Nephron (organoid): ENCODE data around the gene ZNF362.

Experiments
- H3K27ac Mint-ChIP-seq, 3 experiments: 2 replicates each; pipeline ENCODE4 v1.8.0; 2020; ENCODE audit warnings: mixed read lengths in 3 of 3, mild to moderate bottlenecking in 2 of 3, moderate library complexity in 1 of 3
- H3K27me3 Mint-ChIP-seq: 2 replicates; pipeline ENCODE4 v1.8.0; 2021; ENCODE audit warnings: low read depth, mild to moderate bottlenecking, moderate library complexity, mixed read lengths
- H3K36me3 Mint-ChIP-seq: 2 replicates; pipeline ENCODE4 v1.8.0; 2020; ENCODE audit warnings: low read depth, mixed read lengths
- H3K4me1 Mint-ChIP-seq: 2 replicates; pipeline ENCODE4 v1.8.0; 2020; ENCODE audit warnings: mixed read lengths
- H3K4me3 Mint-ChIP-seq, 3 experiments: 2 replicates each; pipeline ENCODE4 v1.8.0; 2020; ENCODE audit warnings: mild to moderate bottlenecking in 3 of 3, mixed read lengths in 3 of 3, moderate library complexity in 2 of 3
- H3K9me3 Mint-ChIP-seq: 2 replicates; pipeline ENCODE4 v1.8.0; 2020; ENCODE audit warnings: mixed read lengths
- TF ChIP-seq, protein P1 (sequence below), 3 experiments: fragments of 200-600 bp; sonication (generic); IDR thresholded peaks; one replicate each; pipeline ENCODE4 v1.5.0; 2021; ENCODE audit warnings: antibody characterized with exemption in 3 of 3; ENCODE audit not compliant: unreplicated experiment in 3 of 3

The ZNF362 gene

GRCh38 chr1:33301273-33301984, 45.1 kb downstream of the ZNF362 start:
- Mint-ChIP-seq H3K4me3 (no peak overlapping the region), H3K4me1 (peaks cover 41% of the 10 kb centered on the region), H3K36me3 (peaks cover 69% of the 10 kb centered on the region), H3K27ac (peak overlapping the region; percentile 74 to 95 (median 85)), H3K27me3 (no peaks in the 10 kb centered on the region), H3K9me3 (no peaks in the 10 kb centered on the region)
- TF ChIP-seq, protein P1, sequence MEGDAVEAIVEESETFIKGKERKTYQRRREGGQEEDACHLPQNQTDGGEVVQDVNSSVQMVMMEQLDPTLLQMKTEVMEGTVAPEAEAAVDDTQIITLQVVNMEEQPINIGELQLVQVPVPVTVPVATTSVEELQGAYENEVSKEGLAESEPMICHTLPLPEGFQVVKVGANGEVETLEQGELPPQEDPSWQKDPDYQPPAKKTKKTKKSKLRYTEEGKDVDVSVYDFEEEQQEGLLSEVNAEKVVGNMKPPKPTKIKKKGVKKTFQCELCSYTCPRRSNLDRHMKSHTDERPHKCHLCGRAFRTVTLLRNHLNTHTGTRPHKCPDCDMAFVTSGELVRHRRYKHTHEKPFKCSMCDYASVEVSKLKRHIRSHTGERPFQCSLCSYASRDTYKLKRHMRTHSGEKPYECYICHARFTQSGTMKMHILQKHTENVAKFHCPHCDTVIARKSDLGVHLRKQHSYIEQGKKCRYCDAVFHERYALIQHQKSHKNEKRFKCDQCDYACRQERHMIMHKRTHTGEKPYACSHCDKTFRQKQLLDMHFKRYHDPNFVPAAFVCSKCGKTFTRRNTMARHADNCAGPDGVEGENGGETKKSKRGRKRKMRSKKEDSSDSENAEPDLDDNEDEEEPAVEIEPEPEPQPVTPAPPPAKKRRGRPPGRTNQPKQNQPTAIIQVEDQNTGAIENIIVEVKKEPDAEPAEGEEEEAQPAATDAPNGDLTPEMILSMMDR (IDR thresholded peaks at IDR 0.05; ENCODE audit: unreplicated experiment in 3 of 3), result no peak

GRCh38 chr1:33302325-33302724, 46.0 kb downstream of the ZNF362 start:
- Mint-ChIP-seq H3K4me3 (no peak overlapping the region), H3K27ac (peak overlapping the region in 2 of 3 experiments; percentile 25 to 95)

GRCh38 chr1:33305016-33305415, 48.7 kb downstream of the ZNF362 start:
- no peaks in the 10 kb centered on the region for H3K9me3 Mint-ChIP-seq
- TF ChIP-seq, protein P1 (IDR thresholded peaks at IDR 0.05; ENCODE audit: unreplicated experiment in 3 of 3), result no peak
- peaks cover 40% of the 10 kb centered on the region for H3K4me1 Mint-ChIP-seq
- no peaks in the 10 kb centered on the region for H3K27me3 Mint-ChIP-seq
- peaks cover 40% of the 10 kb centered on the region for H3K36me3 Mint-ChIP-seq
- no peak overlapping the region for H3K4me3 Mint-ChIP-seq
- H3K27ac Mint-ChIP-seq, result peak overlapping the region in 1 of 3 experiments; percentile 59

More at GRCh38 chr1:33302325-33302724, 46.0 kb downstream of the ZNF362 start:
- Mint-ChIP-seq H3K27me3 (no peaks in the 10 kb centered on the region), H3K4me1 (peaks cover 41% of the 10 kb centered on the region), H3K9me3 (no peaks in the 10 kb centered on the region), H3K36me3 (peaks cover 60% of the 10 kb centered on the region)
- TF ChIP-seq, protein P1 (IDR thresholded peaks at IDR 0.05; ENCODE audit: unreplicated experiment in 3 of 3), result no peak

- TF ChIP-seq, protein P1 (IDR thresholded peaks at IDR 0.05; ENCODE audit: unreplicated experiment in 3 of 3), result no peak
Observed at GRCh38 chr1:33305816-33306652, 49.7 kb downstream of the ZNF362 start.

DNA sequence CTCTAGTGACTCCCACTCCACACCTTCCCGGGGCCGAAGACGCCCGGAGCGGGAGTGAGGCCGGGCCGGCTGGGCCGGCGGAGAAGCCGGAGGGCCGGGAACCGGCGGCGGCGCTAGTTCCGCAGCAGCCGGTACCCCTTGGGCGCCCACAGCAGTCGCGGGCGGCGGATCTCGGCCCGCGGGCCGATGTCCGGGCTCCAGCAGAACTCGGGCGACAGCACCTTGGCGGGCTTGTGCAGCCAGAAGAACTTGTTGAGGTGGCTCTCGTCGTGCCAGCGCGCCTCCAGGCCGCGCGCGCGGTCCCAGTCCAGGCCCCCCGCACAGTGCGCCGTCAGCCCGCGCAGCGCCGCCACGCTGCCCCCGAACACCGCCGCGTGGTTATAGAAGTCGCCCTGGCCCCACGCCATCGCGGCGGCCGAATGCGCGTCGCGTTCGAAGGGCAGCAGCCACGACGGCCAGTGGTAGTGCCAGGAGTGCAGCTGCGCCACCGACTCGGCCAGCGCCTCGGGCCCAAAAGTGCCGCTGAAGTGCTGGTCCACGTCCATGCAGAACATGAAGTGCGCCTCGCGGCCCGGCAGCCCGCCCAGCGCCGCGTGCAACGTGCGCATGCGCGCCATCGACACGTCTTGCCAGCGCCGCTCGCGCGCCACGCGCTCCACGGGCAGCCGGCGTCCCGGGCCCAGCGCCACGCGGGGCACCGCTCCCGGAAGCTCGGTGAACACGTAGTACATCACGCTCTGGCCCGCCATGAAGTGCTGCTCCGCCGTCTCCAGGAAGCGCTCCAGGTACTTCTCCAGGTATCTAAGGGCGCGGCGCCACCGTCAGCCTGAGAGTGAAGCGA, 50.6 kb downstream of the ZNF362 start:
- Mint-ChIP-seq H3K4me1 (peaks cover 32% of the 10 kb centered on the region), H3K9me3 (peaks cover 2% of the 10 kb centered on the region), H3K27ac (no peak overlapping the region), H3K27me3 (no peaks in the 10 kb centered on the region), H3K36me3 (peaks cover 33% of the 10 kb centered on the region), H3K4me3 (peak overlapping the region in 1 of 3 experiments; percentile 8)
- TF ChIP-seq, protein P1 (IDR thresholded peaks at IDR 0.05; ENCODE audit: unreplicated experiment in 3 of 3), result no peak

More at GRCh38 chr1:33305816-33306652, 49.7 kb downstream of the ZNF362 start:
- Mint-ChIP-seq H3K36me3 (peaks cover 35% of the 10 kb centered on the region), H3K9me3 (peaks cover under 1% of the 10 kb centered on the region), H3K4me3 (peak overlapping the region in 1 of 3 experiments; percentile 8), H3K27ac (peak overlapping the region; percentile 45 to 59 (median 57)), H3K4me1 (peaks cover 33% of the 10 kb centered on the region), H3K27me3 (no peaks in the 10 kb centered on the region)
